HCT116 (cell line): ENCODE results near the gene COL4A1. TPM values are rescaled to one million over a fixed set of nuclear protein-coding genes. Genes with fewer than 3 reads are reported as not detected.

ENCODE experiments used
- ATAC-seq: fragments of 200-7000 bp; cut with Tn5 transposase; 2 replicates; pipeline ENCODE4 v1.9.1; 2020; ENCODE audit warnings: mild to moderate bottlenecking, moderate library complexity
- BruUV-seq: library from RNA; stranded (reverse); fragments of 400-500 nt; replicated peaks from 2 replicates; lab custom pipeline; 2021; lab: Mats Ljungman, UMichigan
- CTCF ChIA-PET: fragments of 300-600 bp; sonication (Branson Sonifier 250); formaldehyde crosslinking; loops from one replicate; lab custom pipeline; 2021; ENCODE audit warnings: antibody characterized with exemption; lab: Charles Lee
- POLR2A ChIA-PET: fragments of 300-600, 350-600 bp; sonication (Branson Sonifier 250); formaldehyde crosslinking; loops from one replicate; lab custom pipeline; 2021; ENCODE audit warnings: antibody characterized with exemption; lab: Charles Lee
- RAD21 ChIA-PET, 2 experiments: fragments of 300-600 bp; sonication (Branson Sonifier 250); formaldehyde crosslinking; loops; one replicate each; lab custom pipeline; 2023; ENCODE audit warnings: low total read pairs in 2 of 2; ENCODE audit not compliant: uncharacterized antibody in 2 of 2, unreplicated experiment in 2 of 2, low non-redundant PET in 1 of 2; lab: Charles Lee
- DNase-seq: peaks from one replicate; pipeline ENCODE4 v3.0.0-alpha.2; 2010; ENCODE audit warnings: low read depth, low spot score
- H2AFZ ChIP-seq: fragments of 200-600 bp; shearing (Covaris generic), sonication (generic); 2 replicates; pipeline ENCODE4 v1.6.1; 2017; ENCODE audit warnings: low read depth, mixed run types, mixed read lengths, antibody characterized with exemption, low read length; ENCODE audit not compliant: poor library complexity, severe bottlenecking
- H3K27ac ChIP-seq: 2 replicates; pipeline ENCODE4 v1.5.1; 2012; ENCODE audit warnings: low read depth, low read length
- H3K27me3 ChIP-seq: fragments of 200-600 bp; sonication (generic); 2 replicates; pipeline ENCODE4 v1.6.1; 2016; ENCODE audit warnings: mixed run types, low read length, mixed read lengths; ENCODE audit not compliant: insufficient read depth
- H3K36me3 ChIP-seq, 2 experiments: fragments of 200-500 bp in 1 of 2; fragments of 200-600 bp in 1 of 2; sonication (Bioruptor generic) in 1 of 2; sonication (generic) in 1 of 2; 2 replicates each; pipeline versions ENCODE4 v1.5.1 to v1.6.1; 2014 to 2016; ENCODE audit warnings: low read length in 2 of 2, inconsistent platforms in 1 of 2, mixed read lengths in 1 of 2, mixed run types in 1 of 2; ENCODE audit not compliant: insufficient read depth in 2 of 2, control insufficient read depth in 1 of 2
- H3K4me1 ChIP-seq, 2 experiments: fragments of 200-600 bp in 1 of 2; sonication (generic) in 1 of 2; 2 replicates each; pipeline versions ENCODE4 v1.5.1 to v1.6.1; 2012 to 2017; ENCODE audit warnings: low read length in 2 of 2, inconsistent platforms in 1 of 2, mild to moderate bottlenecking in 1 of 2, mixed read lengths in 1 of 2, mixed run types in 1 of 2, moderate library complexity in 1 of 2; ENCODE audit not compliant: insufficient read depth in 2 of 2, control insufficient read depth in 1 of 2
- H3K4me2 ChIP-seq: fragments of 200-600 bp; sonication (generic); 2 replicates; pipeline ENCODE4 v1.6.1; 2017; ENCODE audit warnings: mixed run types, low read length, mixed read lengths
- H3K4me3 ChIP-seq, 2 experiments: fragments of 200-600 bp in 1 of 2; sonication (generic) in 1 of 2; replicated peaks in 1 of 2; 2 replicates each; pipeline ENCODE4 v1.5.1; 2011 to 2016; ENCODE audit warnings: low read length in 2 of 2, control low read depth in 1 of 2, low read depth in 1 of 2, mild to moderate bottlenecking in 1 of 2, mixed read lengths in 1 of 2, mixed run types in 1 of 2
- H3K79me2 ChIP-seq: fragments of 200-600 bp; sonication (generic); 2 replicates; pipeline ENCODE4 v1.6.1; 2017; ENCODE audit warnings: mild to moderate bottlenecking, mixed run types, low read length, moderate library complexity, mixed read lengths; ENCODE audit not compliant: insufficient read depth
- H3K9ac ChIP-seq: fragments of 200-600 bp; sonication (generic); 2 replicates; pipeline ENCODE4 v1.6.1; 2016; ENCODE audit warnings: low read length, mixed read lengths
- H3K9me2 ChIP-seq: fragments of 200-600 bp; sonication (generic), shearing (Covaris generic); 2 replicates; pipeline ENCODE4 v1.6.1; 2017; ENCODE audit warnings: mixed run types, mild to moderate bottlenecking, moderate library complexity; ENCODE audit not compliant: insufficient read depth
- H3K9me3 ChIP-seq, 2 experiments: fragments of 200-500 bp in 1 of 2; fragments of 200-600 bp in 1 of 2; sonication (Bioruptor generic) in 1 of 2; sonication (generic) in 1 of 2; 2 replicates each; pipeline ENCODE4 v1.6.1; 2014 to 2017; ENCODE audit warnings: low read length in 2 of 2, mixed read lengths in 2 of 2, inconsistent platforms in 1 of 2, low read depth in 1 of 2, mild to moderate bottlenecking in 1 of 2, mixed run types in 1 of 2, moderate library complexity in 1 of 2; ENCODE audit not compliant: control insufficient read depth in 1 of 2, insufficient read depth in 1 of 2
- H4K20me1 ChIP-seq: fragments of 200-600 bp; sonication (generic), shearing (Covaris generic); 2 replicates; pipeline ENCODE4 v1.6.1; 2017; ENCODE audit warnings: mixed run types, mild to moderate bottlenecking, moderate library complexity; ENCODE audit not compliant: insufficient read depth
- CBX3 ChIP-seq: IDR thresholded peaks from 2 replicates; pipeline ENCODE4 v1.6.1; 2012; ENCODE audit warnings: low read depth
- CTCF ChIP-seq, 3 experiments: fragments of 200-600 bp in 1 of 3; sonication (generic) in 1 of 3; IDR thresholded peaks in 2 of 3; conservative IDR thresholded peaks in 1 of 3; 2 replicates each; pipeline ENCODE4 v1.5.1; 2012 to 2017; ENCODE audit warnings: low read depth in 2 of 3, low read length in 2 of 3, antibody characterized with exemption in 1 of 3, borderline replicate concordance in 1 of 3, control low read depth in 1 of 3, mild to moderate bottlenecking in 1 of 3, mixed read lengths in 1 of 3, mixed run types in 1 of 3, moderate library complexity in 1 of 3; ENCODE audit not compliant: insufficient read depth in 1 of 3
- EZH2 ChIP-seq: fragments of 200-600 bp; sonication (generic); IDR thresholded peaks from 2 replicates; pipeline ENCODE4 v1.6.1; 2017; ENCODE audit warnings: antibody characterized with exemption, mixed run types
- FOSL1 ChIP-seq: IDR thresholded peaks from 2 replicates; pipeline ENCODE4 v1.6.1; 2012; ENCODE audit warnings: low read depth
- POLR2A ChIP-seq: IDR thresholded peaks from 2 replicates; pipeline ENCODE4 v1.7.0; 2011; ENCODE audit warnings: borderline replicate concordance; ENCODE audit not compliant: insufficient read depth, insufficient read length; ENCODE audit errors: extremely low read depth
- POLR2AphosphoS5 ChIP-seq: IDR thresholded peaks from 2 replicates; pipeline ENCODE4 v1.6.1; 2011; ENCODE audit warnings: mild to moderate bottlenecking, low read depth, low read length, moderate library complexity
- SP1 ChIP-seq: IDR thresholded peaks from 2 replicates; pipeline ENCODE4 v1.6.1; 2012; ENCODE audit warnings: low read depth
- TCF7L2 ChIP-seq: IDR thresholded peaks from 2 replicates; pipeline ENCODE4 v1.7.0; 2011; ENCODE audit warnings: borderline replicate concordance, inconsistent platforms; ENCODE audit not compliant: insufficient read depth, insufficient read length; ENCODE audit errors: extremely low read depth
- ZBTB33 ChIP-seq: IDR thresholded peaks from 2 replicates; pipeline ENCODE4 v1.6.1; 2011; ENCODE audit warnings: mild to moderate bottlenecking, low read length, moderate library complexity; ENCODE audit not compliant: insufficient replicate concordance; ENCODE audit errors: extremely low read depth
- ZNF274 ChIP-seq: fragments of 200-500 bp; sonication (Bioruptor generic); IDR thresholded peaks from 2 replicates; pipeline ENCODE4 v1.6.1; 2014; ENCODE audit warnings: mild to moderate bottlenecking, low read depth, low read length, inconsistent platforms
- intact Hi-C: fragments of 100-400 bp; cut with micrococcal nuclease; formaldehyde crosslinking; loops from 2 replicates; pipeline ENCODE4 v1.10.0; 2022
- total RNA-seq: library from RNA; stranded (reverse); gene quantifications from one replicate; pipeline ENCODE4 v1.2.1, GENCODE V29; 2021; ENCODE audit not compliant: unreplicated experiment
- TF ChIP-seq, protein P1 (sequence below): IDR thresholded peaks from 2 replicates; pipeline ENCODE4 v1.6.1; 2012; ENCODE audit warnings: low read depth

The COL4A1 gene
- total RNA-seq, 1 experiment from 2014 or later, result 0.57 TPM

DNA sequence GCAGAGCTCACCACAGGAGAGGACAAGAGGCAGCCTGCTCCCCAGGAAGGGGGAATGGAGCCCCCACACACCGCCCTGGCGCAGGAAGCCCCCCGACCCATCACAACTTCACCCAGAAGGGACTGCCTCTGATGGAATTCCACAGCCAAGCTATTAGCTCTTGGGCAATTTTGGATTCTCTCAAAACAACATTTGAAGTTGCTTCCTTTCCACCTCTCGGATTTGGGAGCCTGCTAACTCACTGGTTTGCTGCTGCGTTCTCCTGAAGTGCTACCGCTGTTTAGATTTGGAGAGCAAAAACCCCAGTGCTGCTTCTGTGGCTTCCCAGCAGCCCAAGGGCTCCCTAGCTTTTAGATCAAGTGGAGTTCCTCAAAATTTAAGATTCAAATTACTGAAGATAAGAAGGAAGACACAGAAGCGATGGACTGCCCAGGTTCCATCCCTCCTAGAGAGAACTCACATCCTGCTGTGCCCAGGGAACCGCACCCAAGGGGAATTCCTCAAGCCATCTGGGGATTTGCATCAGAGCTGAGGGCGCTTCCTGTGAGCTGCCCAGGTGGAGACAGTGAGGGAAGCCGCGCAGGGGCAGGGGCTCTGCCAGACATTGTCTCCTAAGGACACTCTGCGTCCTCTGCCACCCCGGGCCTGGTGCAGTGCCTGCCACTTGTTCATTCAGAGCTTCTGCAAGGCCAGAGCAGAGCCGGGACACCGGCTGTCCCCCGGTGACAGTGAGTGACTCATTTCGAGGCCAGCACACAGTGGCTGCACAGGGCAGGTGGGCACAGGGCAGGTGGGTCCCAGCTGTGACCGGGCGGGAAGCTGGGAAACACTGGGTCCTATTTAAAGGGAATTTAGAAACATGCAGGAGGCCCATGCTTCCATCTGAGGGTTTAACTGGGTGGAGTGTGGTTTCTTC, 45.5 kb downstream of the COL4A1 start:
- intact Hi-C loops, result no loop called here

More for the DNA sequence above, 45.5 kb downstream of the COL4A1 start:
- H4K20me1 ChIP-seq, result no peaks in the 10 kb centered on the region
- POLR2A ChIA-PET, result no interaction called here
- no peaks in the 10 kb centered on the region for H3K9me3 ChIP-seq
- DNase-seq, result no peak
- BruUV-seq, result no TSS peak
- H3K27me3 ChIP-seq, result no peaks in the 10 kb centered on the region; the same call in 1 of the 2 replicates
- no peak overlapping the region for H3K4me2 ChIP-seq
- CTCF ChIA-PET, result no interaction called here
- no peak overlapping the region for H3K4me3 ChIP-seq
- RAD21 ChIA-PET, result interaction anchor here in 1 of 2 experiments (0.7 kb wide), 1 partner anchor 51 kb away, joined by 3 read pairs; no protein-coding TSS in a partner anchor
- no peak for TF ChIP-seq POLR2A
- TF ChIP-seq CTCF (IDR thresholded peaks at IDR 0.05 in 2 of 3, conservative IDR thresholded peaks at IDR 0.05 in 1 of 3; ENCODE audit: borderline replicate concordance in 1 of 3, insufficient read depth in 1 of 3, low read depth in 2 of 3, low read length in 2 of 3), result no peak
- no peak for TF ChIP-seq ZNF274
- no peak for TF ChIP-seq TCF7L2
- TF ChIP-seq, protein P1, sequence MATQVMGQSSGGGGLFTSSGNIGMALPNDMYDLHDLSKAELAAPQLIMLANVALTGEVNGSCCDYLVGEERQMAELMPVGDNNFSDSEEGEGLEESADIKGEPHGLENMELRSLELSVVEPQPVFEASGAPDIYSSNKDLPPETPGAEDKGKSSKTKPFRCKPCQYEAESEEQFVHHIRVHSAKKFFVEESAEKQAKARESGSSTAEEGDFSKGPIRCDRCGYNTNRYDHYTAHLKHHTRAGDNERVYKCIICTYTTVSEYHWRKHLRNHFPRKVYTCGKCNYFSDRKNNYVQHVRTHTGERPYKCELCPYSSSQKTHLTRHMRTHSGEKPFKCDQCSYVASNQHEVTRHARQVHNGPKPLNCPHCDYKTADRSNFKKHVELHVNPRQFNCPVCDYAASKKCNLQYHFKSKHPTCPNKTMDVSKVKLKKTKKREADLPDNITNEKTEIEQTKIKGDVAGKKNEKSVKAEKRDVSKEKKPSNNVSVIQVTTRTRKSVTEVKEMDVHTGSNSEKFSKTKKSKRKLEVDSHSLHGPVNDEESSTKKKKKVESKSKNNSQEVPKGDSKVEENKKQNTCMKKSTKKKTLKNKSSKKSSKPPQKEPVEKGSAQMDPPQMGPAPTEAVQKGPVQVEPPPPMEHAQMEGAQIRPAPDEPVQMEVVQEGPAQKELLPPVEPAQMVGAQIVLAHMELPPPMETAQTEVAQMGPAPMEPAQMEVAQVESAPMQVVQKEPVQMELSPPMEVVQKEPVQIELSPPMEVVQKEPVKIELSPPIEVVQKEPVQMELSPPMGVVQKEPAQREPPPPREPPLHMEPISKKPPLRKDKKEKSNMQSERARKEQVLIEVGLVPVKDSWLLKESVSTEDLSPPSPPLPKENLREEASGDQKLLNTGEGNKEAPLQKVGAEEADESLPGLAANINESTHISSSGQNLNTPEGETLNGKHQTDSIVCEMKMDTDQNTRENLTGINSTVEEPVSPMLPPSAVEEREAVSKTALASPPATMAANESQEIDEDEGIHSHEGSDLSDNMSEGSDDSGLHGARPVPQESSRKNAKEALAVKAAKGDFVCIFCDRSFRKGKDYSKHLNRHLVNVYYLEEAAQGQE, result no peak
- TF ChIP-seq CBX3, result no peak
- no peak for TF ChIP-seq SP1
- no peak for TF ChIP-seq EZH2
- no peak for TF ChIP-seq POLR2AphosphoS5
- TF ChIP-seq ZBTB33, result no peak
- TF ChIP-seq FOSL1, result no peak
- no peaks in the 10 kb centered on the region for H3K79me2 ChIP-seq
- H2AFZ ChIP-seq, result no peak overlapping the region
- no peak for ATAC-seq
- no peaks in the 10 kb centered on the region for H3K4me1 ChIP-seq
- no peak overlapping the region for H3K27ac ChIP-seq
- no peaks in the 10 kb centered on the region for H3K9me2 ChIP-seq
- no peaks in the 10 kb centered on the region for H3K36me3 ChIP-seq
- no peak overlapping the region for H3K9ac ChIP-seq
